SK-N-SH (cell line): ENCODE measurements around the gene BRAT1. TPM values are rescaled to one million over a fixed set of nuclear protein-coding genes. Genes with fewer than 3 reads are reported as not detected.

Source experiments
- CTCF ChIA-PET: fragments of 300-600, 350-600 bp; formaldehyde crosslinking; extraction: SDS; loops from one replicate; lab custom pipeline; 2021; lab: Yijun Ruan, JAX
- POLR2A ChIA-PET: fragments of 350-600 bp; sonication (Branson Sonifier 250); formaldehyde crosslinking; extraction: SDS; loops from one replicate; lab custom pipeline; 2020; ENCODE audit warnings: antibody characterized with exemption, inconsistent platforms; lab: Yijun Ruan, JAX
- DNase-seq: peaks from one replicate; pipeline ENCODE4 v3.0.0; 2012
- H2AFZ ChIP-seq: fragments of 200-600 bp; sonication (generic); 2 replicates; pipeline ENCODE4 v1.8.1; 2016; ENCODE audit warnings: antibody characterized with exemption, mild to moderate bottlenecking, low read depth
- H3F3A ChIP-seq: fragments of 200-600 bp; sonication (generic); replicated peaks from 2 replicates; pipeline ENCODE3; 2016; ENCODE audit warnings: antibody characterized with exemption, mild to moderate bottlenecking; ENCODE audit not compliant: insufficient read depth
- H3K27ac ChIP-seq, 2 experiments: fragments of 200-500 bp in 1 of 2; fragments of 200-600 bp in 1 of 2; sonication (Bioruptor generic) in 1 of 2; sonication (generic), shearing (Covaris generic) in 1 of 2; 2 replicates each; pipeline versions ENCODE4 v1.5.1 to v1.6.1; 2014 to 2016; ENCODE audit warnings: low read depth in 2 of 2, inconsistent platforms in 1 of 2, low read length in 1 of 2, mild to moderate bottlenecking in 1 of 2, mixed read lengths in 1 of 2
- H3K27me3 ChIP-seq: fragments of 200-600 bp; sonication (generic), shearing (Covaris generic); 2 replicates; pipeline ENCODE4 v1.6.1; 2016; ENCODE audit warnings: mixed run types; ENCODE audit not compliant: insufficient read depth
- H3K36me3 ChIP-seq, 2 experiments: fragments of 200-500 bp in 1 of 2; fragments of 200-600 bp in 1 of 2; sonication (Bioruptor generic) in 1 of 2; sonication (generic) in 1 of 2; replicated peaks in 1 of 2; 2 replicates each; pipeline versions ENCODE3 to v1.5.1; 2014 to 2016; ENCODE audit warnings: low read length in 1 of 2, mild to moderate bottlenecking in 1 of 2; ENCODE audit not compliant: insufficient read depth in 2 of 2, control insufficient read depth in 1 of 2
- H3K4me1 ChIP-seq, 2 experiments: fragments of 200-500 bp in 1 of 2; fragments of 200-600 bp in 1 of 2; sonication (Bioruptor generic) in 1 of 2; sonication (generic), shearing (Covaris generic) in 1 of 2; 2 replicates each; pipeline versions ENCODE4 v1.5.1 to v1.6.1; 2014 to 2016; ENCODE audit warnings: low read depth in 1 of 2, low read length in 1 of 2, mixed run types in 1 of 2; ENCODE audit not compliant: insufficient read depth in 2 of 2, control insufficient read depth in 1 of 2
- H3K4me2 ChIP-seq: fragments of 200-600 bp; sonication (generic), shearing (Covaris generic); 2 replicates; pipeline ENCODE4 v1.6.1; 2017; ENCODE audit warnings: mixed run types
- H3K4me3 ChIP-seq, 2 experiments: fragments of 200-500 bp in 1 of 2; fragments of 200-600 bp in 1 of 2; sonication (Bioruptor generic) in 1 of 2; sonication (generic), shearing (Covaris generic) in 1 of 2; 2 replicates each; pipeline versions ENCODE4 v1.5.1 to v1.8.1; 2014 to 2016; ENCODE audit warnings: low read depth in 2 of 2, inconsistent platforms in 1 of 2, low read length in 1 of 2, mild to moderate bottlenecking in 1 of 2, mixed read lengths in 1 of 2, moderate library complexity in 1 of 2
- H3K79me2 ChIP-seq: fragments of 200-600 bp; sonication (generic); 2 replicates; pipeline ENCODE4 v1.8.1; 2017; ENCODE audit warnings: mild to moderate bottlenecking; ENCODE audit not compliant: insufficient read depth
- H3K9ac ChIP-seq: fragments of 200-600 bp; sonication (generic); 2 replicates; pipeline ENCODE4 v1.6.1; 2017; ENCODE audit warnings: mixed run types
- H3K9me2 ChIP-seq: fragments of 200-600 bp; sonication (generic); 2 replicates; pipeline ENCODE4 v1.6.1; 2017; ENCODE audit warnings: mixed run types
- H3K9me3 ChIP-seq: fragments of 200-600 bp; sonication (generic); 2 replicates; pipeline ENCODE4 v1.6.1; 2017; ENCODE audit warnings: mixed run types, mild to moderate bottlenecking, moderate library complexity
- H4K20me1 ChIP-seq: fragments of 200-600 bp; sonication (generic); 2 replicates; pipeline ENCODE4 v1.6.1; 2017; ENCODE audit warnings: mild to moderate bottlenecking, mixed run types; ENCODE audit not compliant: insufficient read depth
- ELF1 ChIP-seq: IDR thresholded peaks from 2 replicates; pipeline ENCODE4 v1.4.0; 2012
- FOXJ3 ChIP-seq: sonication (generic); formaldehyde crosslinking; IDR thresholded peaks from 2 replicates; pipeline ENCODE4 v1.5.1; 2020; ENCODE audit warnings: mild to moderate bottlenecking, missing genetic modification reagents
- GABPA ChIP-seq: IDR thresholded peaks from 2 replicates; pipeline ENCODE4 v1.4.0; 2012; ENCODE audit warnings: low read depth, mild to moderate bottlenecking
- GATA2 ChIP-seq: sonication (generic); formaldehyde crosslinking; IDR thresholded peaks from 2 replicates; pipeline ENCODE4 v1.5.0; 2020; ENCODE audit warnings: mild to moderate bottlenecking, missing genetic modification reagents
- MEF2A ChIP-seq: IDR thresholded peaks from 2 replicates; pipeline ENCODE4 v1.4.0; 2012; ENCODE audit warnings: low read depth, borderline replicate concordance
- RCOR1 ChIP-seq: fragments of 150-350 bp; IDR thresholded peaks from 2 replicates; pipeline ENCODE4 v1.6.1; 2017; ENCODE audit warnings: antibody characterized with exemption, low read length
- REST ChIP-seq: IDR thresholded peaks from 2 replicates; pipeline ENCODE4 v1.6.1; 2012; ENCODE audit warnings: mild to moderate bottlenecking, low read depth, low read length, moderate library complexity
- TCF12 ChIP-seq: IDR thresholded peaks from 2 replicates; pipeline ENCODE4 v1.4.0; 2012
- USF1 ChIP-seq: IDR thresholded peaks from 2 replicates; pipeline ENCODE4 v1.4.0; 2012; ENCODE audit warnings: low read depth, borderline replicate concordance
- YY1 ChIP-seq: IDR thresholded peaks from 2 replicates; pipeline ENCODE4 v1.4.0; 2012; ENCODE audit warnings: low read depth, mild to moderate bottlenecking
- ZBTB33 ChIP-seq: IDR thresholded peaks from 2 replicates; pipeline ENCODE4 v1.4.0; 2012; ENCODE audit warnings: low read depth, borderline replicate concordance
- WGBS: methylation state at CpG from one replicate; pipeline ENCODE4 v1.1.6; 2017; ENCODE audit warnings: low lambda C conversion rate; 5-methylcytosine and 5-hydroxymethylcytosine counted together
- polyA plus RNA-seq, 3 experiments: library from polyadenylated mRNA; depleted of rRNA; stranded (reverse); fragments of >200 nt; gene quantifications; 2 replicates each; pipeline ENCODE4 v1.2.3, GENCODE V29; 2012
- TF ChIP-seq, protein P1 (sequence below): IDR thresholded peaks from 2 replicates; pipeline ENCODE4 v1.4.0; 2012; ENCODE audit warnings: low read depth

Gene BRAT1
- polyA plus RNA-seq, 1 of the 3 experiments (the other 2 are of a cell fraction) = 36.2 TPM

DNA sequence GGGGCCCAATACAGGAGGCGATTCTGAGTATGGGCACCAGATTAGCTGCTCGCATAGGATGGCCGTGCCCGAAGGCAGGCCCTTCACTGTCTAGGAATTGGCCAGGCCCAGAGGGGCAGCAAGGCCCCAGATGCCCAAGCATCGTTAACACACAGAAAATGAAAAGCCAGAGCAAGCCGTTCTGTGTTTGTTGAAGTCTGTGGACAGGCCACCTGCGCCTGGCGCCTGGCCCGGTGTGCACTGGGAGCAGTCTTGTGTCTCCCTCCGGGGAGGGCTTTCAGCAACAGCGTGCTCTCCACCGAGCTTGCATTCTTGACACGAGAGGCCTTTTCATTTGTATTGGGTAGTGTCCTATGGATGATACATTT lies 41.9 kb upstream of the BRAT1 start:
- Histone ChIP-seq H3K9me2 (no peaks in the 10 kb centered on the region), H3K27ac (no peak overlapping the region), H3K36me3 (peaks cover 22 to 77% of the 10 kb centered on the region in 2 experiments), H3F3A (no peaks in the 10 kb centered on the region), H3K9ac (no peak overlapping the region), H3K9me3 (no peaks in the 10 kb centered on the region), H3K79me2 (no peaks in the 10 kb centered on the region), H2AFZ (no peak overlapping the region), H3K4me1 (no peaks in the 10 kb centered on the region; a peak in 1 of 4 replicates), H3K4me2 (no peak overlapping the region), H3K4me3 (no peak overlapping the region), H4K20me1 (no peaks in the 10 kb centered on the region), H3K27me3 (no peaks in the 10 kb centered on the region)
- ChIA-PET CTCF (interaction anchor here (1.0 to 2.4 kb wide), 5 partner anchors 8 to 146 kb away, joined by 3 to 7 read pairs (median 6); no protein-coding TSS in a partner anchor), POLR2A (no interaction called here)
- WGBS = 95% methylated on average over 12 of the region's 13 CpGs
- TF ChIP-seq FOXJ3 (no peak), MEF2A (no peak), GABPA (no peak), ELF1 (no peak), GATA2 (CRISPR knock-in tag) (no peak), REST (no peak), USF1 (no peak), YY1 (no peak), RCOR1 (no peak), TCF12 (no peak), ZBTB33 (no peak)
- TF ChIP-seq, protein P1, sequence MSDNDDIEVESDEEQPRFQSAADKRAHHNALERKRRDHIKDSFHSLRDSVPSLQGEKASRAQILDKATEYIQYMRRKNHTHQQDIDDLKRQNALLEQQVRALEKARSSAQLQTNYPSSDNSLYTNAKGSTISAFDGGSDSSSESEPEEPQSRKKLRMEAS = no peak
- DNase-seq = no peak
